Neural cell (in vitro differentiated cells): ENCODE data around the gene TMPRSS6. TPM values are rescaled to one million over a fixed set of nuclear protein-coding genes. Genes with fewer than 3 reads are reported as not detected.

ENCODE experiments used
- H2AFZ ChIP-seq: fragments of 200-600, 300-800 bp; sonication (generic), shearing (Covaris generic); 2 replicates; pipeline ENCODE4 v1.6.0; 2014; ENCODE audit warnings: low read depth, mild to moderate bottlenecking, antibody characterized with exemption, low read length, moderate library complexity
- H3F3A ChIP-seq: fragments of 200-600 bp; shearing (Covaris generic); 2 replicates; pipeline ENCODE4 v1.6.1; 2016; ENCODE audit warnings: mild to moderate bottlenecking, moderate library complexity, mixed read lengths, antibody characterized with exemption, low read length; ENCODE audit not compliant: insufficient read depth, poor library complexity, severe bottlenecking
- H3K27ac ChIP-seq: fragments of 200-600, 300-800 bp; sonication (generic), shearing (Covaris generic); 2 replicates; pipeline ENCODE4 v1.5.1; 2014; ENCODE audit warnings: mild to moderate bottlenecking, low read length, moderate library complexity
- H3K27me3 ChIP-seq: fragments of 300-800, 200-600 bp; sonication (generic), shearing (Covaris generic); 2 replicates; pipeline ENCODE4 v1.6.0; 2014; ENCODE audit warnings: mild to moderate bottlenecking, low read depth, low read length, moderate library complexity; ENCODE audit not compliant: insufficient read depth
- H3K36me3 ChIP-seq: fragments of 300-800, 200-600 bp; sonication (generic), shearing (Covaris generic); 2 replicates; pipeline ENCODE4 v1.5.1; 2014; ENCODE audit warnings: mild to moderate bottlenecking, antibody characterized with exemption, low read length, moderate library complexity; ENCODE audit not compliant: insufficient read depth
- H3K4me2 ChIP-seq: fragments of 300-800, 200-600 bp; sonication (generic), shearing (Covaris generic); 2 replicates; pipeline ENCODE4 v1.6.0; 2014; ENCODE audit warnings: mild to moderate bottlenecking, low read length
- H3K4me3 ChIP-seq: fragments of 300-800, 200-600 bp; sonication (generic), shearing (Covaris generic); 2 replicates; pipeline ENCODE4 v1.5.1; 2014; ENCODE audit warnings: mild to moderate bottlenecking, low read length, moderate library complexity
- H3K79me2 ChIP-seq: fragments of 200-600 bp; shearing (Covaris generic); replicated peaks from 2 replicates; pipeline ENCODE4 v1.6.0; 2014; ENCODE audit warnings: mild to moderate bottlenecking, low read length, moderate library complexity; ENCODE audit not compliant: insufficient read depth
- H3K9ac ChIP-seq: fragments of 300-800, 200-600 bp; sonication (generic), shearing (Covaris generic); 2 replicates; pipeline ENCODE4 v1.6.1; 2016; ENCODE audit warnings: mild to moderate bottlenecking, low read length, mixed read lengths
- H3K9me2 ChIP-seq: fragments of 200-600 bp; shearing (Covaris generic); 2 replicates; pipeline ENCODE4 v1.6.1; 2016; ENCODE audit warnings: mild to moderate bottlenecking, low read length, mixed read lengths; ENCODE audit not compliant: insufficient read depth
- H3K9me3 ChIP-seq: fragments of 200-600, 300-800 bp; sonication (generic), shearing (Covaris generic); 2 replicates; pipeline ENCODE4 v1.6.1; 2016; ENCODE audit warnings: mild to moderate bottlenecking, mixed run types, low read length, moderate library complexity, mixed read lengths
- H4K20me1 ChIP-seq: fragments of 200-600 bp; shearing (Covaris generic); 2 replicates; pipeline ENCODE4 v1.6.1; 2016; ENCODE audit warnings: mild to moderate bottlenecking, mixed run types; ENCODE audit not compliant: insufficient read depth
- CTCF ChIP-seq: fragments of 450-650 bp; IDR thresholded peaks from 2 replicates; pipeline ENCODE4 v1.5.1; 2014; ENCODE audit warnings: antibody characterized with exemption, mild to moderate bottlenecking, moderate library complexity; ENCODE audit not compliant: poor library complexity, severe bottlenecking
- EP300 ChIP-seq: fragments of 450-650 bp; conservative IDR thresholded peaks from 2 replicates; pipeline ENCODE4 v1.6.1; 2014; ENCODE audit warnings: antibody characterized with exemption, mild to moderate bottlenecking, moderate library complexity; ENCODE audit not compliant: poor library complexity, severe bottlenecking
- EZH2 ChIP-seq: fragments of 200-600, 300-800 bp; shearing (Covaris generic), sonication (generic); IDR thresholded peaks from 2 replicates; pipeline ENCODE4 v1.6.1; 2014; ENCODE audit warnings: antibody characterized with exemption, low read length, borderline replicate concordance, mild to moderate bottlenecking; ENCODE audit not compliant: insufficient read depth, poor library complexity, severe bottlenecking
- MXI1 ChIP-seq: fragments of 450-650 bp; conservative IDR thresholded peaks from 2 replicates; pipeline ENCODE4 v1.6.1; 2014; ENCODE audit warnings: antibody characterized with exemption, mild to moderate bottlenecking; ENCODE audit not compliant: poor library complexity, severe bottlenecking
- POLR2AphosphoS5 ChIP-seq: IDR thresholded peaks from 2 replicates; pipeline ENCODE4 v1.6.1; 2012
- RAD21 ChIP-seq: fragments of 450-650 bp; conservative IDR thresholded peaks from 2 replicates; pipeline ENCODE4 v1.6.1; 2014; ENCODE audit warnings: antibody characterized with exemption, mild to moderate bottlenecking, moderate library complexity
- REST ChIP-seq: IDR thresholded peaks from 2 replicates; pipeline ENCODE4 v1.6.1; 2012; ENCODE audit warnings: borderline replicate concordance
- SMC3 ChIP-seq: fragments of 450-650 bp; conservative IDR thresholded peaks from 2 replicates; pipeline ENCODE4 v1.6.1; 2014; ENCODE audit warnings: antibody characterized with exemption, mild to moderate bottlenecking, moderate library complexity; ENCODE audit not compliant: poor library complexity
- TAF1 ChIP-seq: IDR thresholded peaks from 2 replicates; pipeline ENCODE4 v1.6.1; 2012; ENCODE audit warnings: low read depth
- polyA plus RNA-seq: library from polyadenylated mRNA; depleted of rRNA; stranded (reverse); fragments of >200 nt; gene quantifications from 2 replicates; pipeline ENCODE4 v1.2.3, GENCODE V29; 2014

TMPRSS6 gene
- polyA plus RNA-seq, 1 donor from 2014 or later = not detected

- Histone ChIP-seq H4K20me1 (no peaks in the 10 kb centered on the region), H2AFZ (no peak overlapping the region), H3K27me3 (peaks cover 22% of the 10 kb centered on the region), H3F3A (no peaks in the 10 kb centered on the region), H3K9ac (no peak overlapping the region), H3K79me2 (no peaks in the 10 kb centered on the region), H3K9me2 (no peaks in the 10 kb centered on the region), H3K9me3 (no peaks in the 10 kb centered on the region), H3K4me3 (no peak overlapping the region), H3K36me3 (no peaks in the 10 kb centered on the region), H3K4me2 (no peak overlapping the region), H3K27ac (no peak overlapping the region)
- TF ChIP-seq RAD21 (no peak), CTCF (no peak)
Observed at GRCh38 chr22:37065180-37065579, 44.3 kb downstream of the TMPRSS6 start.

- no peaks in the 10 kb centered on the region for H3K9me3 ChIP-seq
- H3K4me3 ChIP-seq = no peak overlapping the region
- no peak overlapping the region for H3K27ac ChIP-seq
- no peak overlapping the region for H3K4me2 ChIP-seq
- peaks cover 17% of the 10 kb centered on the region for H3K27me3 ChIP-seq
- no peaks in the 10 kb centered on the region for H3K9me2 ChIP-seq
- H3K36me3 ChIP-seq = no peaks in the 10 kb centered on the region
- no peak overlapping the region for H3K9ac ChIP-seq
- H3F3A ChIP-seq = no peaks in the 10 kb centered on the region
- no peak overlapping the region for H2AFZ ChIP-seq
- TF ChIP-seq TAF1 (no peak), POLR2AphosphoS5 (no peak), EP300 (no peak), RAD21 (no peak), EZH2 (no peak), SMC3 (no peak), MXI1 (no peak), CTCF (no peak), REST (no peak)
- H4K20me1 ChIP-seq = no peaks in the 10 kb centered on the region
- H3K79me2 ChIP-seq = no peaks in the 10 kb centered on the region
Observed at GRCh38 chr22:37064553-37064952, 45.0 kb downstream of the TMPRSS6 start.
